ENCODE results near the gene XIST.

XIST gene

GRCh38 chrX:73840120-73840924 is 12.2 kb downstream of the XIST start:
- no peaks in the 10 kb centered on the region for H4K20me1 ChIP-seq (ENCODE audit: insufficient read depth, low read length)
- TF ChIP-seq EZH2 (IDR thresholded peaks at IDR 0.05; ENCODE audit: borderline replicate concordance, low read length) (no peak), CTCF (IDR thresholded peaks at IDR 0.05; ENCODE audit: low read length) (no peak)
- H3K27me3 ChIP-seq (ENCODE audit: insufficient read depth, low read length) = no peaks in the 10 kb centered on the region
- no peak overlapping the region for H3K9ac ChIP-seq (ENCODE audit: low read length)
- no peaks in the 10 kb centered on the region for H3K4me1 ChIP-seq (ENCODE audit: insufficient read depth, low read length, severe bottlenecking)
- H3K9me2 ChIP-seq (ENCODE audit: low read depth, low read length) = no peaks in the 10 kb centered on the region
- no peak overlapping the region for H2AFZ ChIP-seq (ENCODE audit: low read length)
- no peak overlapping the region for H3K27ac ChIP-seq (ENCODE audit: low read depth, low read length, poor library complexity, severe bottlenecking)
- no peak overlapping the region for H3K4me3 ChIP-seq (ENCODE audit: low read depth, low read length, poor library complexity, severe bottlenecking)
- H3F3A ChIP-seq (ENCODE audit: insufficient read depth, low read length) = no peaks in the 10 kb centered on the region
- H3K4me2 ChIP-seq (ENCODE audit: low read length) = no peak overlapping the region
- no peaks in the 10 kb centered on the region for H3K79me2 ChIP-seq (ENCODE audit: insufficient read depth, low read length)
- no peaks in the 10 kb centered on the region for H3K9me3 ChIP-seq (ENCODE audit: low read length)
- H3K36me3 ChIP-seq (ENCODE audit: insufficient read depth, low read length) = no peaks in the 10 kb centered on the region

- H3K9me3 ChIP-seq (ENCODE audit: low read length) = no peaks in the 10 kb centered on the region
- no peaks in the 10 kb centered on the region for H3K9me2 ChIP-seq (ENCODE audit: low read depth, low read length)
- H3K4me3 ChIP-seq (ENCODE audit: low read depth, low read length, poor library complexity, severe bottlenecking) = no peak overlapping the region
- no peak overlapping the region for H3K4me2 ChIP-seq (ENCODE audit: low read length)
- no peaks in the 10 kb centered on the region for H3F3A ChIP-seq (ENCODE audit: insufficient read depth, low read length)
- no peaks in the 10 kb centered on the region for H3K36me3 ChIP-seq (ENCODE audit: insufficient read depth, low read length)
- H3K9ac ChIP-seq (ENCODE audit: low read length) = no peak overlapping the region
- no peaks in the 10 kb centered on the region for H4K20me1 ChIP-seq (ENCODE audit: insufficient read depth, low read length)
- H2AFZ ChIP-seq (ENCODE audit: low read length) = no peak overlapping the region
- H3K4me1 ChIP-seq (ENCODE audit: insufficient read depth, low read length, severe bottlenecking) = no peaks in the 10 kb centered on the region
- no peaks in the 10 kb centered on the region for H3K79me2 ChIP-seq (ENCODE audit: insufficient read depth, low read length)
- H3K27ac ChIP-seq (ENCODE audit: low read depth, low read length, poor library complexity, severe bottlenecking) = no peak overlapping the region
- no peaks in the 10 kb centered on the region for H3K27me3 ChIP-seq (ENCODE audit: insufficient read depth, low read length)
- no peak for TF ChIP-seq EZH2 (IDR thresholded peaks at IDR 0.05; ENCODE audit: borderline replicate concordance, low read length)
- TF ChIP-seq CTCF (IDR thresholded peaks at IDR 0.05; ENCODE audit: low read length) = no peak
These were observed 13.4 kb downstream of the XIST start for GRCh38 chrX:73839152-73839551.

DNA sequence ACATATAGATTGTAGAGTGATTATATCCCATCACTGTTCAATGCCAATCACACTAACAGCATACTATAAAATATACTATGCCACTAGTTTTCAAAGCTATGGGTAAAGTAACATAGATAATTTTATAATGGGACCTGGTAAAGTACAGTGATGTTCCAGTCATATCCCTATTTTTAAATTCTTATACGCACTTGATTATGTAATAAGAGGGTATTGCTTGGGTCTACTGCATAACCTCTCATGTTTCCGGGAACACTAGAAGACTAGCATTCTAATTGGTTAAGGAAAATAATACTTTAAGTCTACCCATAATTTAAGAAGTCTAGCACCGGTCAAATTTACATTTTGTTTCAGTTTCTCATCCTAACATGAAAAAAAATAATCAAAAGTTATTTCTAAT is 14.4 kb downstream of the XIST start:
- Histone ChIP-seq H2AFZ (ENCODE audit: low read length) (no peak overlapping the region), H3K27ac (ENCODE audit: low read depth, low read length, poor library complexity, severe bottlenecking) (no peak overlapping the region), H3K4me2 (ENCODE audit: low read length) (no peak overlapping the region), H3K9ac (ENCODE audit: low read length) (no peak overlapping the region), H3K9me2 (ENCODE audit: low read depth, low read length) (no peaks in the 10 kb centered on the region), H3K27me3 (ENCODE audit: insufficient read depth, low read length) (no peaks in the 10 kb centered on the region), H3K9me3 (ENCODE audit: low read length) (no peaks in the 10 kb centered on the region), H3K4me1 (ENCODE audit: insufficient read depth, low read length, severe bottlenecking) (no peaks in the 10 kb centered on the region), H3F3A (ENCODE audit: insufficient read depth, low read length) (no peaks in the 10 kb centered on the region), H4K20me1 (ENCODE audit: insufficient read depth, low read length) (no peaks in the 10 kb centered on the region), H3K4me3 (ENCODE audit: low read depth, low read length, poor library complexity, severe bottlenecking) (no peak overlapping the region), H3K36me3 (ENCODE audit: insufficient read depth, low read length) (no peaks in the 10 kb centered on the region), H3K79me2 (ENCODE audit: insufficient read depth, low read length) (no peaks in the 10 kb centered on the region)
- no peak for TF ChIP-seq CTCF (IDR thresholded peaks at IDR 0.05; ENCODE audit: low read length)
- no peak for TF ChIP-seq EZH2 (IDR thresholded peaks at IDR 0.05; ENCODE audit: borderline replicate concordance, low read length)

Data from OCI-LY1 (cell line).